HepG2 (cell line): Measurements from ENCODE around the gene CEP104. TPM values are rescaled to one million over a fixed set of nuclear protein-coding genes. Genes with fewer than 3 reads are reported as not detected.

Source experiments
- ATAC-seq: fragments of 200-7000 bp; cut with Tn5 transposase; 3 replicates; pipeline ENCODE4 v1.9.1; 2020; ENCODE audit warnings: mild to moderate bottlenecking, moderate library complexity
- BruUV-seq: library from RNA; stranded (reverse); fragments of 400-500 nt; replicated peaks from 2 replicates; lab custom pipeline; 2021; lab: Mats Ljungman, UMichigan
- CTCF ChIA-PET: fragments of 300-600 bp; formaldehyde crosslinking; extraction: SDS; loops from one replicate; lab custom pipeline; 2021; ENCODE audit warnings: low total read pairs, inconsistent platforms, low intra/inter-chr PET ratio; lab: Yijun Ruan, JAX
- POLR2A ChIA-PET: fragments of 350-600 bp; sonication (Branson Sonifier 250); formaldehyde crosslinking; loops from one replicate; lab custom pipeline; 2020; ENCODE audit warnings: antibody characterized with exemption, inconsistent platforms; lab: Yijun Ruan, JAX
- DNase-seq: peaks from one replicate; pipeline ENCODE4 v3.0.0-alpha.2; 2015; ENCODE audit warnings: low spot score
- FAIRE-seq: peaks from 3 replicates; lab custom pipeline; 2011; peaks lifted over from hg19 to GRCh38; lab: Jason Lieb, UNC
- H2AFZ ChIP-seq: one replicate; pipeline ENCODE4 v1.6.1; 2011; ENCODE audit warnings: low read length, inconsistent platforms
- H3K27ac ChIP-seq: fragments of 300-600 bp; 3 replicates; pipeline ENCODE4 v1.8.0; 2011; ENCODE audit warnings: mixed run types, mild to moderate bottlenecking, mixed read lengths, low read length, inconsistent platforms; ENCODE audit not compliant: insufficient read depth; ENCODE audit errors: extremely low read length
- H3K27me3 ChIP-seq, 2 experiments: fragments of 200-600 bp in 1 of 2; 2 replicates in 1 of 2; 3 replicates in 1 of 2; pipeline versions ENCODE4 v1.6.0 to v1.8.0; 2011; ENCODE audit warnings: low read length in 2 of 2, mild to moderate bottlenecking in 2 of 2, moderate library complexity in 2 of 2, inconsistent platforms in 1 of 2; ENCODE audit not compliant: insufficient read depth in 2 of 2, control insufficient read depth in 1 of 2
- H3K36me3 ChIP-seq, 2 experiments: fragments of 200-600 bp in 1 of 2; replicated peaks in 1 of 2; 2 replicates in 1 of 2; 3 replicates in 1 of 2; pipeline versions ENCODE4 v1.5.1 to v1.8.0; 2011; ENCODE audit warnings: low read length in 2 of 2, inconsistent platforms in 1 of 2; ENCODE audit not compliant: insufficient read depth in 2 of 2, control insufficient read depth in 1 of 2
- H3K4me1 ChIP-seq: 2 replicates; pipeline ENCODE4 v1.5.1; 2012; ENCODE audit warnings: low read length, inconsistent platforms; ENCODE audit not compliant: insufficient read depth
- H3K4me2 ChIP-seq: 2 replicates; pipeline ENCODE4 v1.6.0; 2011; ENCODE audit warnings: low read depth, low read length, inconsistent platforms
- H3K4me3 ChIP-seq, 3 experiments: fragments of 200-600 bp in 1 of 3; sonication (generic), shearing (Covaris generic) in 1 of 3; replicated peaks in 1 of 3; 2 replicates each; pipeline ENCODE4 v1.5.1; 2011 to 2016; ENCODE audit warnings: low read length in 3 of 3, inconsistent platforms in 2 of 3, low read depth in 2 of 3, mild to moderate bottlenecking in 2 of 3, control low read depth in 1 of 3, mixed read lengths in 1 of 3; ENCODE audit not compliant: insufficient read depth in 1 of 3
- H3K79me2 ChIP-seq: one replicate; pipeline ENCODE4 v1.6.1; 2011; ENCODE audit warnings: low read length, inconsistent platforms; ENCODE audit not compliant: insufficient read depth
- H3K9ac ChIP-seq: 2 replicates; pipeline ENCODE4 v1.6.0; 2011; ENCODE audit warnings: mild to moderate bottlenecking, low read depth, low read length, inconsistent platforms; ENCODE audit not compliant: insufficient read depth
- H3K9me3 ChIP-seq: 2 replicates; pipeline ENCODE4 v1.5.1; 2012; ENCODE audit warnings: mild to moderate bottlenecking, low read length
- H4K20me1 ChIP-seq: 2 replicates; pipeline ENCODE4 v1.6.0; 2011; ENCODE audit warnings: inconsistent platforms, mild to moderate bottlenecking, low read length, moderate library complexity; ENCODE audit not compliant: insufficient read depth
- PHF21A ChIP-seq: sonication (generic); formaldehyde crosslinking; IDR thresholded peaks from 2 replicates; pipeline ENCODE4 v1.5.0; 2020; ENCODE audit warnings: mild to moderate bottlenecking, missing genetic modification reagents
- SP5 ChIP-seq: IDR thresholded peaks from 2 replicates; pipeline ENCODE4 v1.6.1; 2016; ENCODE audit warnings: low read depth, borderline replicate concordance
- WGBS: methylation state at CpG from one replicate; pipeline ENCODE4 v1.1.6; 2017; ENCODE audit warnings: low lambda C conversion rate; 5-methylcytosine and 5-hydroxymethylcytosine counted together
- in situ Hi-C: cut with HindIII; loops from 2 replicates; pipeline ENCODE4 v1.10.0; 2017; ENCODE audit warnings: low pct_unique_long_range_greater_than_20kb; ENCODE audit not compliant: extremely low pct_ligation_motif_present
- intact Hi-C: fragments of 100-400 bp; cut with micrococcal nuclease; formaldehyde crosslinking; loops from one replicate; pipeline ENCODE4 v1.10.0; 2022; ENCODE audit not compliant: unreplicated experiment
- polyA plus RNA-seq, 8 experiments: library from polyadenylated mRNA; depleted of rRNA in 3 of 8; stranded (reverse) in 7 of 8; unstranded in 1 of 8; fragments of >200 nt; fragmentation: Illumina TruSeq in 4 of 8; extraction: Trizol in 4 of 8; gene quantifications; 2 replicates each; pipeline versions ENCODE4 v1.2.1 to v1.2.3, GENCODE V29; 2011 to 2016; ENCODE audit warnings: low read depth in 4 of 8, missing spikeins in 1 of 8, mixed read lengths in 1 of 8; ENCODE audit not compliant: insufficient read depth in 1 of 8
- total RNA-seq, 5 experiments: library from RNA; depleted of rRNA; stranded (reverse); fragments of >200 nt; fragmentation: Illumina TruSeq; extraction: Trizol; gene quantifications; 2 replicates each; pipeline ENCODE4 v1.2.3, GENCODE V29; 2016; ENCODE audit warnings: low read depth in 1 of 5
- TF ChIP-seq, protein P1 (sequence below): sonication (generic); formaldehyde crosslinking; IDR thresholded peaks from 2 replicates; pipeline ENCODE4; 2020; ENCODE audit warnings: missing genetic modification reagents, mild to moderate bottlenecking, borderline replicate concordance
- TF ChIP-seq, protein P2 (sequence below): IDR thresholded peaks from 2 replicates; pipeline ENCODE4 v1.6.1; 2012; ENCODE audit warnings: low read length, improper control_type of control experiment
- TF ChIP-seq, protein P3 (sequence below): sonication (generic); formaldehyde crosslinking; IDR thresholded peaks from 2 replicates; pipeline ENCODE4 v1.5.0; 2020; ENCODE audit warnings: mild to moderate bottlenecking, missing genetic modification reagents
- TF ChIP-seq, protein P4 (sequence below): IDR thresholded peaks from 2 replicates; pipeline ENCODE4 v1.6.1; 2016; ENCODE audit warnings: low read depth
- TF ChIP-seq, protein P5 (sequence below): sonication (generic); formaldehyde crosslinking; IDR thresholded peaks from 2 replicates; pipeline ENCODE4 v1.4.0; 2020; ENCODE audit warnings: missing genetic modification reagents

CEP104 gene
- total and polyA plus RNA-seq, 2 of the 13 experiments (the other 11 are each of a cell fraction or from before 2014, with no cell fraction given), result 20.4 to 30.1 TPM

DNA sequence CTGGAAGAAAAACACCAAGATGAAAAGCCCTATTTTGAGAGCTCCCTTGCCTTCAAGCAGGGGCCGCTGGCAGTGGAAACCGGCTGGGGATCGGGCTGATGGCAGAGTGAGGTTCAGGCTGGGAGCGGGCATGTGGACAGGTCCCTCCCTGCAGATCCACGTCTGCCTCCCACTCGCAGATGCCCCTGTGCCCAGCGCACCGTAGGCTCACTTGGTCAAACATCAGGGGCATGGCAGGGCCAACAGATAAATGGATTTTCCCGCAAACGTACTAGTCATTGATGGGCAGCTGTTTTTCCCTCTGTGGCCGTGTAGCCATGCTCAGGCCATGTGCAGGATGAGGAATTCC, 49.6 kb upstream of the CEP104 start:
- ChIA-PET CTCF (no interaction called here), POLR2A (interaction anchor here (1.0 kb wide), 1 partner anchor 49 kb away, joined by 4 read pairs; the partner anchor contains the start of genes CEP104 and DFFB)
- Histone ChIP-seq H3K36me3 (no peaks in the 10 kb centered on the region), H3K9ac (no peak overlapping the region), H3K4me2 (no peak overlapping the region), H4K20me1 (no peaks in the 10 kb centered on the region), H2AFZ (no peak overlapping the region), H3K9me3 (no peaks in the 10 kb centered on the region), H3K27ac (no peak overlapping the region), H3K4me1 (peaks cover 61% of the 10 kb centered on the region), H3K4me3 (no peak overlapping the region), H3K79me2 (peaks cover 2% of the 10 kb centered on the region), H3K27me3 (no peaks in the 10 kb centered on the region)
- FAIRE-seq, result no peak
- BruUV-seq, result no TSS peak
- WGBS, result 100% methylated on average over 6 of the region's 11 CpGs
- ATAC-seq, result no peak
- intact Hi-C loops, result loop anchor here (10.0 kb wide), 1 partner anchor 132 kb away; the partner anchor contains the start of gene SMIM1
- in situ Hi-C loops, result loop anchor here (25.0 kb wide), 1 partner anchor 156 kb away; no protein-coding TSS in a partner anchor
- no peak for DNase-seq
- TF ChIP-seq, protein P1, sequence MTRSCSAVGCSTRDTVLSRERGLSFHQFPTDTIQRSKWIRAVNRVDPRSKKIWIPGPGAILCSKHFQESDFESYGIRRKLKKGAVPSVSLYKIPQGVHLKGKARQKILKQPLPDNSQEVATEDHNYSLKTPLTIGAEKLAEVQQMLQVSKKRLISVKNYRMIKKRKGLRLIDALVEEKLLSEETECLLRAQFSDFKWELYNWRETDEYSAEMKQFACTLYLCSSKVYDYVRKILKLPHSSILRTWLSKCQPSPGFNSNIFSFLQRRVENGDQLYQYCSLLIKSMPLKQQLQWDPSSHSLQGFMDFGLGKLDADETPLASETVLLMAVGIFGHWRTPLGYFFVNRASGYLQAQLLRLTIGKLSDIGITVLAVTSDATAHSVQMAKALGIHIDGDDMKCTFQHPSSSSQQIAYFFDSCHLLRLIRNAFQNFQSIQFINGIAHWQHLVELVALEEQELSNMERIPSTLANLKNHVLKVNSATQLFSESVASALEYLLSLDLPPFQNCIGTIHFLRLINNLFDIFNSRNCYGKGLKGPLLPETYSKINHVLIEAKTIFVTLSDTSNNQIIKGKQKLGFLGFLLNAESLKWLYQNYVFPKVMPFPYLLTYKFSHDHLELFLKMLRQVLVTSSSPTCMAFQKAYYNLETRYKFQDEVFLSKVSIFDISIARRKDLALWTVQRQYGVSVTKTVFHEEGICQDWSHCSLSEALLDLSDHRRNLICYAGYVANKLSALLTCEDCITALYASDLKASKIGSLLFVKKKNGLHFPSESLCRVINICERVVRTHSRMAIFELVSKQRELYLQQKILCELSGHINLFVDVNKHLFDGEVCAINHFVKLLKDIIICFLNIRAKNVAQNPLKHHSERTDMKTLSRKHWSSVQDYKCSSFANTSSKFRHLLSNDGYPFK, result no peak
- TF ChIP-seq, protein P2, sequence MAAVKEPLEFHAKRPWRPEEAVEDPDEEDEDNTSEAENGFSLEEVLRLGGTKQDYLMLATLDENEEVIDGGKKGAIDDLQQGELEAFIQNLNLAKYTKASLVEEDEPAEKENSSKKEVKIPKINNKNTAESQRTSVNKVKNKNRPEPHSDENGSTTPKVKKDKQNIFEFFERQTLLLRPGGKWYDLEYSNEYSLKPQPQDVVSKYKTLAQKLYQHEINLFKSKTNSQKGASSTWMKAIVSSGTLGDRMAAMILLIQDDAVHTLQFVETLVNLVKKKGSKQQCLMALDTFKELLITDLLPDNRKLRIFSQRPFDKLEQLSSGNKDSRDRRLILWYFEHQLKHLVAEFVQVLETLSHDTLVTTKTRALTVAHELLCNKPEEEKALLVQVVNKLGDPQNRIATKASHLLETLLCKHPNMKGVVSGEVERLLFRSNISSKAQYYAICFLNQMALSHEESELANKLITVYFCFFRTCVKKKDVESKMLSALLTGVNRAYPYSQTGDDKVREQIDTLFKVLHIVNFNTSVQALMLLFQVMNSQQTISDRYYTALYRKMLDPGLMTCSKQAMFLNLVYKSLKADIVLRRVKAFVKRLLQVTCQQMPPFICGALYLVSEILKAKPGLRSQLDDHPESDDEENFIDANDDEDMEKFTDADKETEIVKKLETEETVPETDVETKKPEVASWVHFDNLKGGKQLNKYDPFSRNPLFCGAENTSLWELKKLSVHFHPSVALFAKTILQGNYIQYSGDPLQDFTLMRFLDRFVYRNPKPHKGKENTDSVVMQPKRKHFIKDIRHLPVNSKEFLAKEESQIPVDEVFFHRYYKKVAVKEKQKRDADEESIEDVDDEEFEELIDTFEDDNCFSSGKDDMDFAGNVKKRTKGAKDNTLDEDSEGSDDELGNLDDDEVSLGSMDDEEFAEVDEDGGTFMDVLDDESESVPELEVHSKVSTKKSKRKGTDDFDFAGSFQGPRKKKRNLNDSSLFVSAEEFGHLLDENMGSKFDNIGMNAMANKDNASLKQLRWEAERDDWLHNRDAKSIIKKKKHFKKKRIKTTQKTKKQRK, result no peak
- TF ChIP-seq PHF21A (CRISPR knock-in tag), result no peak
- TF ChIP-seq, protein P3, sequence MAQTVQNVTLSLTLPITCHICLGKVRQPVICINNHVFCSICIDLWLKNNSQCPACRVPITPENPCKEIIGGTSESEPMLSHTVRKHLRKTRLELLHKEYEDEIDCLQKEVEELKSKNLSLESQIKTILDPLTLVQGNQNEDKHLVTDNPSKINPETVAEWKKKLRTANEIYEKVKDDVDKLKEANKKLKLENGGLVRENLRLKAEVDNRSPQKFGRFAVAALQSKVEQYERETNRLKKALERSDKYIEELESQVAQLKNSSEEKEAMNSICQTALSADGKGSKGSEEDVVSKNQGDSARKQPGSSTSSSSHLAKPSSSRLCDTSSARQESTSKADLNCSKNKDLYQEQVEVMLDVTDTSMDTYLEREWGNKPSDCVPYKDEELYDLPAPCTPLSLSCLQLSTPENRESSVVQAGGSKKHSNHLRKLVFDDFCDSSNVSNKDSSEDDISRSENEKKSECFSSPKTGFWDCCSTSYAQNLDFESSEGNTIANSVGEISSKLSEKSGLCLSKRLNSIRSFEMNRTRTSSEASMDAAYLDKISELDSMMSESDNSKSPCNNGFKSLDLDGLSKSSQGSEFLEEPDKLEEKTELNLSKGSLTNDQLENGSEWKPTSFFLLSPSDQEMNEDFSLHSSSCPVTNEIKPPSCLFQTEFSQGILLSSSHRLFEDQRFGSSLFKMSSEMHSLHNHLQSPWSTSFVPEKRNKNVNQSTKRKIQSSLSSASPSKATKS (CRISPR knock-in tag), result no peak
- TF ChIP-seq, protein P4, sequence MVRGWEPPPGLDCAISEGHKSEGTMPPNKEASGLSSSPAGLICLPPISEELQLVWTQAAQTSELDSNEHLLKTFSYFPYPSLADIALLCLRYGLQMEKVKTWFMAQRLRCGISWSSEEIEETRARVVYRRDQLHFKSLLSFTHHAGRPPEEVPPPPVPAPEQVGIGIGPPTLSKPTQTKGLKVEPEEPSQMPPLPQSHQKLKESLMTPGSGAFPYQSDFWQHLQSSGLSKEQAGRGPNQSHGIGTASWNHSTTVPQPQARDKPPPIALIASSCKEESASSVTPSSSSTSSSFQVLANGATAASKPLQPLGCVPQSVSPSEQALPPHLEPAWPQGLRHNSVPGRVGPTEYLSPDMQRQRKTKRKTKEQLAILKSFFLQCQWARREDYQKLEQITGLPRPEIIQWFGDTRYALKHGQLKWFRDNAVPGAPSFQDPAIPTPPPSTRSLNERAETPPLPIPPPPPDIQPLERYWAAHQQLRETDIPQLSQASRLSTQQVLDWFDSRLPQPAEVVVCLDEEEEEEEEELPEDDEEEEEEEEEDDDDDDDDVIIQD (CRISPR knock-in tag), result no peak
- TF ChIP-seq, protein P5, sequence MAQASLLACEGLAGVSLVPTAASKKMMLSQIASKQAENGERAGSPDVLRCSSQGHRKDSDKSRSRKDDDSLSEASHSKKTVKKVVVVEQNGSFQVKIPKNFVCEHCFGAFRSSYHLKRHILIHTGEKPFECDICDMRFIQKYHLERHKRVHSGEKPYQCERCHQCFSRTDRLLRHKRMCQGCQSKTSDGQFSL (CRISPR knock-in tag), result no peak
- no peak for TF ChIP-seq SP5
